HG03159 (cell line): Measurements from ENCODE around the gene SCAMP5.

Source experiments
- ATAC-seq: cut with Tn5 transposase; IDR thresholded peaks from one replicate; pipeline ENCODE4 v1.9.1; 2021; ENCODE audit warnings: mild to moderate bottlenecking, moderate library complexity; ENCODE audit not compliant: unreplicated experiment

Gene SCAMP5

DNA sequence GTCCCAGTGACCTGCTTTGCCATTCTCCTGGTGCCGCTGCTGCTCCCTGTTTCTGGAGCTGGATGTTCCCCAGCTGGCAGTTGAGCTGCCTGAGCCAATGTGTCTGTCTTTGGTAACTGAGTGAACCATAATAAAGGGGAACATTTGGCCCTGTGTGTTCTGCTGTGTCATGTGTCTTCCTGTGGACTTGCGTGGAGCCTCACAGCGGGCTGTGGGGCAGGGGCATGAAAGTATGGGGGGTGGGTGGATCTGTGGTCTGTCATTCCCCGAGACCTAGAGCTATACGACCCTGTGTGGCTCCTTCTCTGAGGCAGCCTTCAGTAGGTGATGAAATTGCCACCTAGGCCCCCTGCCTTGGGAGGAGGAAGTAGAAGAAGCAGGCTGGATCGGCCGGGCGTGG, 26.0 kb downstream of the SCAMP5 start:
- no peak for ATAC-seq

DNA sequence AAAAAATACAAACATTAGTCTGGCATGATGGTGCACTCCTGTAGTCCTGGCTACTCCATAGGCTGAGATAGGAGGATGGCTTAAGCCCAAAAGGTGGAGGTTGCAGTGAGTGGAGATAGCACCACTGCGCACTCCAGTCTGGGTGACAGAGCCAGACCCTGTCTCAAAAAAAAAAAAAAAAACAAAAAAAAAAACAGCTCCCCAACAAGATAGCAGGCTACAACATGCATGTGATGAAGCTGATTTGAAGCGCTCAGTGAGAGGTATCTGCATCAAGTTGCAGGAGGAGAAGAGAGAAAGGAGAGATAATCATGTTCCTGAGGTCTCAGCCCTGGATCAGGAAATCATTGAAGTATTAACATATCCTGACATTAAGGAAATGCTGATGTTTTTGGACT, 27.4 kb downstream of the SCAMP5 start:
- no peak for ATAC-seq

DNA sequence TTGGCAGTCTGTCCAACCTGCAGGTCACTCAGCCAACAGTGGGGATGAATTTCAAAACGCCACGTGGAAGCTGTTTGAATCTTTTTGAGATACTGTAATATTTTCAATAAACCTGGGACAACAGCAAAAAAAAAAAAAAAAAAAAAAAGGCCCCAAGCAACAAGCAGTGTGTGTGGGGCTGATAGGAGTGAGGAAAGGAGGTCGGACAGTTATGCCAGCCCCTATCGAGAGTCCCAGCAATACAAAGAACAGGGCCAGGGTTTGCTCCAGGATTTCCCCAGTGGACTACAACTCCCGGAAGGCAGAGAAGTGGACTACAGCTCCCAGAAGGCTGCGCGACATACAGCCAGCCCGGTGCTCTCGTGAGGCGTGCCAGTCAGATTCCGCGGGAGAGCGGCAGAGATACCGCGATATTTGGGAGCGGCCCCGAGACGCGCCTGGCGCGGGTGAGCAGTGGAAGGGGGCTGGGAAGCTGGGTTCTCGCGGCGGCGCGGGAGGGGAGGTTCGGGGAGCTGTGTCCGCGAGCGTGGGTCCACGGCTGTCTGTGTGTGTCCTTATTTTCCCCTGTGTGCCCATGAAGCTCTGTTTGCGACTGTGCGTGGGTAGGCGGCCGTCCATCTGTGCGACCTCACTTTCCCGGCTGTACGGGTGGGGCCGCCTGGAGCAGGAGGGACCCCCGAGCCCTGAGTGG, 28.0 kb downstream of the SCAMP5 start, which contains the start of gene PPCDC:
TSS of gene PPCDC (plus strand) at position 410 of the 691 bp plus-strand sequence. CDS start 4,729 bp downstream, outside the sequence.
- ATAC-seq = peak; percentile 93

DNA sequence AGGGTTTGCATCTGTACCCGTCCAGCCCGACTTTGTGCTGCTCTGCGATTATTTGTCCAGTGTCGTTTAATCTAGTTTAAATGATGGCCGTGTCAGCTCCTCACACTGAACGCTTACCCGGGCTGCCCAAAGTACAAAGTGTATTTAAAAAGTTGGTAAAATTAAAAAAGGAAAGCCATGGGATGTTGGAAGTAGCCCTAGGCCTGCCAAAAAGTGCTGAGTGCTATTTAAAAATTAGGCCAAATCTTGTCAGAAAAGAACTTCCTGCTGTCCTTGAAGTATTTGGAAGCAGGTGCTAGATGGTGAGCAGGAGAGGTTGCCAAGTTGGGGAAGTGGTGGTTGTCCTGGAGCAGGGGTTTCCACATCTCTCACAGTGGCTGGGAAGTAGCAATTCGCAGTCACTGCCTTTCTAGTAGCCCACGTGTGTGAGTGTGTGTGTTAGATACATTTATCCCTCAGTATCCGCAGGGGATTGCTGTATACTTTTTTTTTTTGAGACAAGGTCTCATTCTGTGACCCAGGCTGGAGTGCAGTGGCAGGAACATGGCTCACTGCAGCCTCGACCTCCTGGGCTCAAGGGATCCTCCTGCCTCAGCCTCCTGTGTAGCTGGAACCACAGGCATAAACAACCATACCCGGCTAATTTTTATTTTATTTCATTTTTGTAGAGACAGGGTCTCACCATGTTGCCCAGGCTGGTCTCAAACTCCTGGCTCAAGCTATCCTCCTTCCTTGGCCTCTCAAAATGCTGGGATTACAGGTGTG, 28.7 kb downstream of the SCAMP5 start:
- no peak for ATAC-seq

DNA sequence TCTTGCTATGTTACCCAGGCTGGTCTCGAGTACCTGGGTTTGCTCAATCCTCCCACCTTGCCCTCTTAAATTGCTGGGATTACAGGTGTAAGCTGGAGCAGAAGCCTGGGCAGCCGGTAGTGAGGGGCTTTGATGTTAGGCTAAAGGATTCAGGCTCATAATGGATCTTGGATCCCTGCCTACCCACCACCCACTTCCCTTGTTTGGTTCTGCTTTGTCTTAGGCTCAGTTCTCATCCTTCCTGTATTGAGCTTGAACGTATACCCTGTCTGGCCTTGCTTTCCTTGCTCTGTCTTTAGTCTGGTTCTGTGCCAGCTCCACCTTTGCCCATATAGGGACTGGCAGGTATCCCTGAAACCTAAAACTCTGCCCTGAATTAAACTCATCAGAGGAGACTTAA, 29.7 kb downstream of the SCAMP5 start:
- ATAC-seq = no peak

DNA sequence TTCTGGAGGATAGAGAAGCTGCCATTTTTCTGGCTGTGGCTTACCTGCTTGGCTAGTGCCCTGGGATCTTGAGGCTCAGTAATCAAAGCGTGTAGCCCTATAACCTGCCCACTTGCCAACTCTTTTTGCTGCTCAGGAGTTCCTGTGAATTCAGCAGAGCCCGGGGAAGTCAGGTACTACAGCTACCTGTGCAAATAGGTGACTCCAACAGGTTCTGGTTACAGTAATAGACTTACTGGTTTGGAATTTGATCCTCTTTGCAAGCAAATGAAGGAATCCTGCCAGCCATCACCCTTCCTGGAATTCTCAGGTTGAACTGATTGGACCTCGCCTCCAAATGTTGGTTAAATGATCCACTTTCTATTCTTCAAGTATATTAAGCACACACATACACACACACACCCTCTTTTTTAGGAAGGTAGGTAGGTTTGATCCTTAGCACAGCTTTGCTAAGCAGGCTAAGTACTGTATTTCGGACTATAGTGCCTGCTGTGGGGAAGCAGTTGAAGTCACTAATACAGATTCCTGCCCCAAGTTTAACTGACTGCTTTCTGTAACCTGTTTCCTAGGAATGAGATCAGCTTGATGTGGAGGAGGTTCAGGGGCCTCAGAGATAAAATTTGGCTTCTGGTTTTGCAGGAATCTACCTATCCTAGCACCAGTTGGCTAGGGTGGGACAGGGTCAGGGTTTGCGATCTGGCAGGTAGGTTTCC, 30.3 kb downstream of the SCAMP5 start:
- ATAC-seq = no peak

DNA sequence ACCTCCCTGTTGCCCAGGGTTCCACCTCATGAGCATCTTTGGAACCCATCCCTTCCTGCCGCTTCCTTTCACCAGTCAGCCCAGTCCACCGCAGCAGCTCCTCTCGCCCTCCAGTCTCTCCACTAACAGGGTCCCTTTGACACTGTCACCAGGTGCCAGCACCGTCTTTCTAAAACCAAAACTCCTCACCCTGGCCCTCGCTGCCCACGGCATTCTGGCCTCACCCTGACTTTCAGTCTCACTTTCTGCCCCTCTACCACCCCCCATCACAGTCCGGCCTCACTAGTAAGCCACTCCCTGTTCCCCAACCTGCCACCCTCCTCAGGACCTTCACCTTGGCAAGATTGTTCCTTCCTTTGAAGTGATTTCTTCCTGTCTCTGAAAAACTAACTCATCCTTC, 32.2 kb downstream of the SCAMP5 start:
- ATAC-seq = no peak

DNA sequence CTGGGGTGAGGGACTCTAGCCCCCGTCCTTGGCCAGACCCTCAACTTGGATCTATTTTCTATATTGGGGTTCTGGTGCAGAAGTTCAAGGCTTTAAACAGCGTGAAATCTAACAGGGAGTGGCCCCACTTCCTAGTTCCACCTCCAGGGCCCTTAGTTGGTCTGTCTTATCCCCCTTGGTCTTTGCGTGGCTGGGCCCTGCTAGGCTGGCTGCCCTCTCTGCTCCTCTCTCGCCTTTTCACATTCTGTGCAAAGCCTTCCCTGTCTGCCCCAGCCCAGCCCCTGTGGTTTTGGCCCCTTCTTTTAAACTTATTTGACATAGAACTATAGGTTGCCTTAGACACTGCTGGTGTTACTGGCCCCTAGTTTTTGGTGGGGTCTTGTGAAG, 33.6 kb downstream of the SCAMP5 start:
- no peak for ATAC-seq

DNA sequence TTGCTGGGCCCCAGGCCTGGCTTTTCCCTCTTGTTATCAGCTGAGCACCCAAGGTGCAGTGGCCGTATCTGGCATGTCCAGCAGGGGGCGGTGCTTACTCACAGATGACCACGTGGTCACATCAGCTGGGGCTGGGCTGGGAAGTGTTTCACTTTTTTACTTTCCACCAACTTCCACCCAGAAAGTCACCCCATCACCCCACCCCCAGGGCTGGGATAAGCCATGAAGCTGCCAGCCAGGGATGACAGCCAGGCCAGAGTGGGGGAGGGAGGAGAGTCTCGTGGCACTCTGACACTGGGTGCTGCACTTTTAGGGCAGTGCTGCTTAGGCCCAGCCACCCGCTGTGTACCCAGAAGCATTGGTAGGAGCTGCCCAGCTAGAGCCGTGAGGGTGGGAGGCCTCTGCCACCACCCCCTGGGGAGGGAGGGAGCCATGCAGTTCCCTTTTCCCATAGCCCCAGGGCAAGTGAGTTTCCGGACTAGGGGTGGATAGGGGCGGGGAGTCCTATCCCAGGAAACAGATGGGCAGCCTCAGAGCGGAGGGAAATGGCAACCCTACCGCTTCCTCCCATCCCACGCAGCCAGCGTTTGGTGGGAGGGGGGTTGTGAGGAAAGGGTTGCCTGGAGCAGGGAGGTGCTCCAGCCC, 34.1 kb downstream of the SCAMP5 start:
- ATAC-seq = no peak

DNA sequence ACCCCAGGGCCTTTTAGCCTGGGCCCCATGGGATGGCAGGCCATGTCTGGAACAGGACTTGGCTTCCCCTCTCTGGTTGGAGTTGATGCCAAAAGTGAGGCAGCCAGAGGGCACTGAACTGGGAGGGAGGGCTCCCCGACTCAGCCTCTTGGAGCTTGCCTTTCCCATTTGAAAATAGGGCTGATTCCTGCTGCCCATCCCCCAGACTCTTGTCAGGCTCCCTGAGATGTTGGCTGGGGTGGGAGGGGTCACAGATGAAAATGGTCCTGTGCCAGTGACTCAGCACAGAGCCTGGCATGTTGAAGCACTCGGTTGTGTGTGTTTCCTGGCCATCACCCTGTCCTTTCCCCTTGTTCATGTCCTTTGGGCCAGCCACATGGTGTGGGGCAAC, 34.7 kb downstream of the SCAMP5 start:
- ATAC-seq = no peak

DNA sequence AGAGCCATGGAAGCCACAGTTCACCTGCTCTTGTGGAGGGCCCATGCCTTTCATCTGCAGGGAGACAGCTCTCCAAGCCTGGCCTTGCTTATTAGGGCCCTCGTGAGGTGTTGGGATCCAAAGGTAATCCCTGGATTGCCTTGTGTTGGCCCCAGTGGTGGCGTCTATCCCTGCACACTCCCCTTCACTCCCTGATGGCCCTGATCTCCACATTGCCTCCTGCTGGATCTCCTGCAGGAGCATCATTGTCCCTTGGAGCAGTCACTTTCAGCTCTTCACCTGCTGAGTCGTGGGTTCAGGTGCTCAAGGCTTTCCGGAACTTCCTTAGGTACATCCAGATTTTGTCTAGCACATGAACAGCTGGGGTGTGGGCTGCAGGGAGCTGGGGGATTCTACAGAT, 35.1 kb downstream of the SCAMP5 start:
- no peak for ATAC-seq

DNA sequence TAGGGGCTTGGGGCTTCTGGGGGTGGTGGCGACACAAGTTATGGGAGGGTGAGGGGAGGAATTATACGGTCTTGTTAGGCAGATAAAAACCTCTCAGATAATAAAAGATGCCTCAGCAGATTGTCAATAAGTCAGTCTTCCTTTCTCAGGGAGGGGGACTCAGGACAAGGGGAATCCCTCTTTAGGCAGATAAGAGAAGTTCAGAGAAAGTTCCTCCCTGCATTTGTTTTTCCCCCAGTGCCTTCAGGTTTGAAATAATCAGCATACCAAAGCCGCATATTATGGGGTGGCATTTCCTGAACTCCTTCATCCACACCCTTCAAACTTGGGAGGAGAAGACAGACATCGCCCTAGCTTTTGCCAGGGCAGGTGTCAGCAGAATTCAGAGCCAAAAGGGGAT, 36.5 kb downstream of the SCAMP5 start:
- ATAC-seq = no peak

DNA sequence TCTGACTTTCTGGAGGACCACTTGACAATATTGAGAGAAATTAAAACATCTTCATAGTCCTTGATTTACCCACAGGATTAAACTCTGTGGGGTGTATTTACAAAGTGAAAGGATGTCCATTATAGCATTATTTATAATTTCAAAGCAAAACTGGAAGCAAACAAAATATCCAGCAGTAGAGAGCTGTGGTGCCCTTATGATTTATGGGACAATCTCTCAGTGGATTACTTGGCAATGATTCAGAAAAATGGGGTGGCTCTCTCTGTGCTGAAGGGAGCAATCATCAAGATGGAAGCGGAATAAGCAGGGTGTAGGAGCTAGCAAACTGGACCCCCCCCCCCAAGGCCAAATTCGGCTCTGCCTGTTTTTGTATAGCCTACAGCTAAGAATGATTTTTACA, 37.0 kb downstream of the SCAMP5 start:
- ATAC-seq = no peak

DNA sequence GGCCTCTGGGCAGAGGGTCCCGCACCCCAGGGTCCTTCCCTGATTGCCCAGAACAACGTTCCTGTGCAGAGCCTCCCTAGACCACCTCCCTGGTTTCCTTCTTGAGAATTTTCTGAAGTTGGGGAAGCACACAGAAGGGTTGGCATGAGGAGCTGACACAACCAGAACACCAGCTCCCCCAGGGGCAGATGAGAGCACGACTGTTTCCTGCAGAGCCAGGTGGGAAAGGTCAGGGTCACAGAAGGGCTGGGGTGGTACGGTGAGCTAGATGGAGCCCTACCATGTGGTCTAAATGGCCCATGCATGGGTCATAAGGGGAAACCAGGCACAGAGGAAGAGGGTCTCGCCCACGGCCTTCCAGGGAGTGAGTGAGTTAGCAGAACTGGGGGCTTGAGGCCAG, 38.4 kb downstream of the SCAMP5 start:
- ATAC-seq = no peak

DNA sequence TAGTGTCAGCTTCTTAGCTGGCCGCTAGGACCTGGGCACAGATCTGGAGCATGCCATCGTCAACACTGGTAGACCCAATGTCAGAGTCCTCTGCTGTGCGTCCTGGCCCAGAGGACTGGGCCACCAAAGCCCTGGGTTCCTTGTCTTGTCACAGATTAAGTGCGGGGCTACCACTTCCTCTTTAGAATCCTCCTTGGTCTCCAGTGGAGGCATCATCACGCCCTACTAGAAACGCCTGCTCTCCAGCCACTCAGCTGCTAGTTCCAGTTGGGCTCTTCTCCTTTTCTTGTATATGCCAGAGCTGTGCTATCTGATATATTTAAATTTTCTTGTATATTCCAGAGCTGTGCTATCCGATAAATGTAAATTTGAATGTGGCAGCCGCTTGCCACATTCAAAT, 39.3 kb downstream of the SCAMP5 start:
- ATAC-seq = no peak

DNA sequence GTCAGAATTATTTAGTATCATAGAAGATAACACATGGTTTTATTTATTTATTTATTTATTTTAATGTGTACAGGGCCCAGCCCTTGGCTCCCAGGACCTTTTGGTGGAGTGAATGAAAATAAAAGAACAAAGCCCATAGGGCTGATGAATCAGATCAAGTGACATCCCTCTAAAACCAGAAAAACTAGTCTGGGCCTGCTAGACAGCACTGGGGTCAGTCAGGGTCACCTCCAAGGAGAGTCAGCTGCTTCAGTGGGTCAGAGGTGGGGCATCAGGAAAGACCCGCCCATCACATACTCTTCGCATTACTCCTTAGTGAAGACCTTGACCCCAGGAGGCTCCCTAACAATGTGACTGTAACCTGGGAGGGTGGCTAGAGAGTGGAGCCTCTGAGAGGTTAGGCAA, 40.9 kb downstream of the SCAMP5 start:
- ATAC-seq = no peak

DNA sequence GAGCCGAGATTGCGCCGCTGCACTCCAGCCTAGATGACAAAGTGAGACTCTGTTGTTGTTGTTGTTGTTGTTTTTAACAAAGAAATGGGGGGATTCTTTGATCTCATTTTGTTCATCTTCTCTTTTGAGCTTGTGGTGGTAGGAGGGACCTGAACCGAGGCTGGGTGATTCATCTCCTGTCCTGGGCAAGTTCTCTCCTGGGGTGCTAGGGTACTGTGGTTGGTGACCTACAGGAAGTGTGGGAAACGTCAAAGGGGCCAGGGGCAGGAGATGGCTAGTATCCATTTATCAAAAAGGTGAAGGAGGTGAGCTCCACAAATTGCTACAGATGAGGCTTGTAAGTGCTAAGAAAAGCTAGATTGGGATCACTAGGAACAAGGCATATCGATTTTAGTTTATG, 42.3 kb downstream of the SCAMP5 start:
- no peak for ATAC-seq

DNA sequence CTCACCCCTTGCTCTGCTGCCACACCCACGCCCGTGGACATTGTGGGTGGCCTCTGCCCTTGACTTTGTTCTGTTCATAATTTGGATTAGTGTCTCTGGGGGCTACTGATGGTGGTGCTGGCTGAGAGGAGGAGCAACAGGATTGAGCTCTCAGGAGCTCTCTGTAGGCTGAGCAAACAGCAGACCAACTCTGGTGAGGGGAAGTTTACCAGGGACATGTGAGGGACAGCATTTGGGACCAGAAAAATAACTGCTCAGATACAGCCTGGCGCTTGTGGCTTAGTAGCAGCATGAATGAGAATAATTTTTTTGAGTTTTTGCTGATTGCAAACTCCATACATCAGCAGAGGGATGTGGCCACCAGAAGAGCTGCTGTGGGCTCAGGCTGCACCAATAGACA, 42.9 kb downstream of the SCAMP5 start:
- ATAC-seq = no peak

DNA sequence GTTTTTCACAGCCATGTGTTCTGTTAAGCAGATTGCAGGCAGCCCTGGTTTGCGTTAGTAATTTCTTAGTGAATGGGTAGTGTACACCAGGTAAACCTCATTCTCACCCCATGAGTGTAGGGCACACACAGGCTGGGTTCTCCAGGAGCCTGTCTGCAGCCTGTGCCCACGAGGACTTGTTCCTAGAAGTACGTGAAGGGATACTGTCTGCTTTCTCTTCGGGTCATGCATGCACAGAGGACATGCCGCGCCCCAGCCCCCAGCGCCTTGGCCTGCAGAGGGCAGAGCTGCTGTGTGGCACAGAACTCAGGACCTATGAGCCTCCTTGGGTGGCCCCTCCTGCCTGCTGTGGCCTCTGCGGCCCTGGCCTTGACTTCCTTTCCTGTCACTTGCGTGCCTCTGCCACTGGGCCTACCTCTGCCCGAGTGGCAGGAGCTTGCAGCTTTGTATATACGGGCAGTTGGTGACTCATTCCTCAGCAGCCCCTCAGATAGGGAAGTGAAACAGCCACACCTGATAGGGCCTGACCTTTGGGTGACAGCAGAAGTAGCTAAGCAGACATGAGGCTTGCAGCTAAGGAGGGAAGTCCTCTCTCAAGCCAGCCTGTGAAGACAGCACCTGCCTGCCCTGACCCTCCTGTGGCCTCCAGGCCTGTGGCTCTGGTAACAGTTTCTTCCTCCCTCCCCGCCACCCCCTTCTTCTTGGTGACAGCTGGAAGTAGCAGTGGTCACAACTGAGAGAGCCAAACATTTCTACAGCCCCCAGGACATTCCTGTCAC, 47.6 kb downstream of the SCAMP5 start:
- ATAC-seq = peak; percentile 70

DNA sequence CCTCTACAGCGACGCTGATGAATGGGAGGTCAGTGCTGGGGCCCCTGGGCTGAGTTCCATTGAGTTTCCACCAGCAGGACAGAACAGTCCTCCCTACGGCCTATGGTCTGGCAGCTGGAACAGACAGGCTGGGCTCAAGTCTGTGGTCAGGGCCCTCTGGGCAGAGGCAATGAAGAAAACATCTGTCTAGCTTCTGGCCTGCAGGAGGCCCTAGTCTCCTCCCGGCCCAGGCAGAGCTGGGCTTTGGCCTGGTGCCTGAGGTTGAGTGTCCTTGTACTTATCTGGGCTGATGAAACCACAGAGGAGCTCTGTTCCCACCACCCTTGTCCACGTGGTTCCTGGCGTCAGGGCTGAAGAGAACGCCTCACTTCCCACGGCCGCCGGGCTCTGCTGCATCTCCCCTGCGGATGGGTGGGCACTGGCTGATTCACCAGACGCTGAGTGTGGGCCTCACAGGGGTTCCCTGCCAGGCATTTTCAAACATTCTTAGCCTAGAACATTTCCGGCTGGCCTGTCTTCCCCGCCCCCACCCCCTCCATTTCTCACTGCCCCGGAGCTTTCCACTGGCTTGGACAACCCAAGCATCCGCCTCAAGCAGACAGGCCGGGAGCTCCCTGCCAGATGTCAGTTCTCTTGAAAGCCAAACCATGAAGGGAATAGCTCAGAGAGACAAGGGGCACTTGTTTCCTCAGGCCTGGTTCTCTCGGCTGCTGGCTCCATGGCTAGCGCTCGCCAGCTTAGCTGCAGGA, 48.3 kb downstream of the SCAMP5 start:
- peak; percentile 20 for ATAC-seq
